ENCODE results near the gene CCDC167. TPM values are rescaled to one million over a fixed set of nuclear protein-coding genes. Genes with fewer than 3 reads are reported as not detected.
"Not testable (repeated sequence)": the region's sequence is repeated elsewhere in the genome, so short reads cannot be mapped to it uniquely, and the experiment has no call there.

The CCDC167 gene
- total RNA-seq, 2 experiments from 2014 or later, result 48.5 to 54.2 TPM

GRCh38 chr6:37500904-37501303 lies 1.2 kb upstream of the CCDC167 start:
- ATAC-seq (ENCODE audit: low read depth); H3K36me3 Mint-ChIP-seq; DNase-seq; H3K9me3 Mint-ChIP-seq; H3K27ac Mint-ChIP-seq; H3K4me3 Mint-ChIP-seq; H3K27me3 Mint-ChIP-seq: not testable (repeated sequence)
- POLR2A ChIA-PET, result interaction anchor here (2.2 to 11.2 kb wide), 2 partner anchors 14 to 67 kb away, joined by 17 to 182 read pairs; partner anchors contain the start of gene CMTR1
- H3K4me1 Mint-ChIP-seq, result peaks cover 56% of the 10 kb centered on the region

DNA sequence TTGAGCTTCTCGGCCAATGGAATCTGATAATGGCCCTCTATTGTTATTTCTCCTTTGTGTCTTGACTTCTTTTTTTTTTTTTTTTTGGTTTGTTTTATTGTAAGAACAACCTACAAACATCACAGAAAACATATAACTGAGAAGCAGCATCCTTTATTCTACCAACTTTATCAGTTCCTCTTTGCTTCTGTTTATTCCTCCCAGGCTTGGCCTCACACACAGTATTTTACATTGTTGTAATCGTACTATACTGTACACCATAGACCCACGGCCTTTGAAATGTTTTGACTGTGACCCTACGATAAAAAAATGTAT lies 558 bp upstream of the CCDC167 start:
- peaks cover 57% of the 10 kb centered on the region for H3K4me1 Mint-ChIP-seq
- peak overlapping the region; percentile 97 for H3K27ac Mint-ChIP-seq
- ATAC-seq (ENCODE audit: low read depth) (no peak), DNase-seq (no peak)
- no peaks in the 10 kb centered on the region for H3K27me3 Mint-ChIP-seq
- no peaks in the 10 kb centered on the region for H3K9me3 Mint-ChIP-seq
- POLR2A ChIA-PET, result interaction anchor here (1.2 to 11.2 kb wide), 2 partner anchors 15 to 67 kb away, joined by 3 to 182 read pairs; partner anchors contain the start of gene CMTR1
- H3K4me3 Mint-ChIP-seq, result peak overlapping the region; percentile 97
- H3K36me3 Mint-ChIP-seq, result peaks cover 9% of the 10 kb centered on the region

DNA sequence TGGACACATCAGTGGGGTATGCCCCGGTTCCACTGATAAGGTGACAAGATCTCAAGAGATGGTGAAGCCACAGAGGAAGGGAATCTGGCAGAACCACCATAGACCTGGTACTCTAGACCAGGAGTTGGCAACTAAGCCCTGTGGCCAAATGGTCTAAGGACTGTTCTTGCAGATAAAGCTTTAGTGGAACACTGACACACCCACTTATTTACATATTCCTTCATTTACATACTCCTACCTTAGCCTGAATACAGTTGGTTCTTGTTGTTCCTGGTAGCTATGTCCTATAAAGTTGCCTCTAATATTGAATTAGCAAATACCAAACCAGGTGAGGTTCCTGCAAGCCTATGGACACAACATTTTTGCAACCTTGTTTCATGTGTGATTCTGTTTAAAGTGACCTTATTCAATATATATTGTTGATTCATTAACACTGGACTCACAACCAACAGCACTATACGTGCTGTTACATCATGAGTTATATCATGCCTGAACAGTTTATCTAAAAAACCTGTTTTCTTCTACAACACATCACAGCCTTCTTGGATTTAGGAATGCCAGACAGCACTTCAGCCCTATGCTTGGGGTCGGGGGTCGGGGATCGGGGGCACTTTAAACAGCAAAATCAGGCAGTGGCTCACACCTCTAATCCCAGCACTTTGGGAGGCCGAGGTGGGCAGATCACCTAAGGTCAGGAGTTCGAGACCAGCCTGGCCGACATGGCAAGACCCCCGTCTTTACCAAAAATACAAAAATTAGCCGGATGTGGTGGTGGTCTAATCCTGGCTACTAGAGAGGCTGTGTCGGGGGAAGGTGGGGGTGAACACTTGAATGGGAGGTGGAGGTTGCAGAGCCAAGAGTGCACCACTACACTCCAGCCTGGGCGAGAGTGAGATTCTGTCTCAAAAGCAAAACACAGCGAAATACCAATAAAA lies 2.5 kb downstream of the CCDC167 start:
- no peaks in the 10 kb centered on the region for H3K27me3 Mint-ChIP-seq
- no peak for DNase-seq
- no peak overlapping the region for H3K27ac Mint-ChIP-seq
- peaks cover 39% of the 10 kb centered on the region for H3K4me1 Mint-ChIP-seq
- POLR2A ChIA-PET, result interaction anchor here (0.5 to 11.2 kb wide), 2 partner anchors 18 to 444 kb away, joined by 4 to 182 read pairs; no protein-coding TSS in a partner anchor
- no peaks in the 10 kb centered on the region for H3K9me3 Mint-ChIP-seq
- H3K4me3 Mint-ChIP-seq, result no peak overlapping the region
- peaks cover 12% of the 10 kb centered on the region for H3K36me3 Mint-ChIP-seq
- ATAC-seq (ENCODE audit: low read depth), result no peak

GRCh38 chr6:37495244-37495934 lies 4.3 kb downstream of the CCDC167 start:
- POLR2A ChIA-PET, result interaction anchor here (1.0 kb wide), 1 partner anchor 21 kb away, joined by 3 read pairs; no protein-coding TSS in a partner anchor
- H3K36me3 Mint-ChIP-seq, result peaks cover 12% of the 10 kb centered on the region
- H3K27me3 Mint-ChIP-seq, result no peaks in the 10 kb centered on the region
- H3K9me3 Mint-ChIP-seq, result no peaks in the 10 kb centered on the region
- no peak for ATAC-seq (ENCODE audit: low read depth)
- no peak for DNase-seq
- peaks cover 40% of the 10 kb centered on the region for H3K4me1 Mint-ChIP-seq
- H3K4me3 Mint-ChIP-seq, result no peak overlapping the region
- H3K27ac Mint-ChIP-seq, result no peak overlapping the region

DNA sequence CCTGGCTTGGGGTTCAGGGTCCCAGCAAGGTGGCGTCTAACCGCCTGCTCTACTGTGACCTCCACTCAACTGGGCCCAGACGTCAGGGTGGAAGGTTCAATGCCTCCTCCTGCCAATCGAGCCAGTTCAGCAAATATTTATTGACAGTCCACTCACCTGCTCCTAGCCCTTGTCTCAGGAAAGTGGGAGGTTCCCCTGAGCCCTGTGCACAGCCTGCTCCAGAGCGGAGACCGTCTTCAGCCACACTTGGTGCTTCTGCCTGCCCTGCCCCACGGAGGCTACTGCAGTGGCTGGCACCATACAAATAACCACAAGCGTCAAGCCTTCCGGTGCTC lies 6.1 kb downstream of the CCDC167 start:
- no peak for DNase-seq
- peaks cover 36% of the 10 kb centered on the region for H3K4me1 Mint-ChIP-seq
- H3K36me3 Mint-ChIP-seq, result peaks cover 8% of the 10 kb centered on the region
- no peak overlapping the region for H3K27ac Mint-ChIP-seq
- no peak overlapping the region for H3K4me3 Mint-ChIP-seq
- POLR2A ChIA-PET, result interaction anchor here (0.5 kb wide), 1 partner anchor 172 kb away, joined by 3 read pairs; no protein-coding TSS in a partner anchor
- no peaks in the 10 kb centered on the region for H3K9me3 Mint-ChIP-seq
- no peaks in the 10 kb centered on the region for H3K27me3 Mint-ChIP-seq
- ATAC-seq (ENCODE audit: low read depth), result no peak

DNA sequence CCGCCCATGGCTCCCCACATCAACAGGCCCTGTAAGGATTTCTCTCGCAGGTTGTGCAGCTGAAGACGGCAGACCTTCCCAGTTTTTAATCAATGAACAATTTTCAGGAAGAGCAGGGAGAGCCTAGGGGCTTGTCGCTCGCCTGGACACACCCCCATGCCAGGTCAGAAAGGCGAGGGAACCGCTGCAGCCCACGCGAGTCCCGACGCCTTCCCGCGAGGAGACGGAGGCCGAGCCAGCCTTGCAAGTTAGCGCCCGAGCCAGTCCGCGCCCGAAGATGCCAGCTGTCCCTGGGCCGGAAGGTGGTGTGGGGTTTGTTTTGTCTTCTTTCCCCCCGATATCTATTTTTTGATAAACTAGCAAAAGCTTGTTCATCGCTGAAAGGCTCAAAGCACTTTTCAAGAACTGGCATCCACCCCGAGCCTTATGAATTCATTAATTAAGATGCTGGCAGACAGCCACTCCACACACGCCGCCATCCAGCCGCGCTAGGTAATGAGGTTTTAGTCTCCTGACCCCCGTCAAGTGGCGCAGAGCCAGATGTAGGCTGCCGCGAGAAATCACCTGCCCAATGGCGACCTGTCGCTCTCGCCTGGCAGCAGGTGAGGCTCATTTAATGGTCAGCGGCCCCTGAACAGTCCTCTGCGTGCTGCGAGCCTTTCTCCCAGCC lies 6.6 kb downstream of the CCDC167 start:
- Mint-ChIP-seq H3K9me3 (no peaks in the 10 kb centered on the region), H3K27ac (no peak overlapping the region), H3K27me3 (no peaks in the 10 kb centered on the region), H3K4me1 (peaks cover 35% of the 10 kb centered on the region), H3K36me3 (peaks cover 6% of the 10 kb centered on the region), H3K4me3 (no peak overlapping the region)
- ATAC-seq (ENCODE audit: low read depth) (no peak), DNase-seq (no peak)
- POLR2A ChIA-PET, result interaction anchor here (0.5 to 2.8 kb wide), 4 partner anchors 9 to 173 kb away, joined by 3 to 15 read pairs (median 8); no protein-coding TSS in a partner anchor

DNA sequence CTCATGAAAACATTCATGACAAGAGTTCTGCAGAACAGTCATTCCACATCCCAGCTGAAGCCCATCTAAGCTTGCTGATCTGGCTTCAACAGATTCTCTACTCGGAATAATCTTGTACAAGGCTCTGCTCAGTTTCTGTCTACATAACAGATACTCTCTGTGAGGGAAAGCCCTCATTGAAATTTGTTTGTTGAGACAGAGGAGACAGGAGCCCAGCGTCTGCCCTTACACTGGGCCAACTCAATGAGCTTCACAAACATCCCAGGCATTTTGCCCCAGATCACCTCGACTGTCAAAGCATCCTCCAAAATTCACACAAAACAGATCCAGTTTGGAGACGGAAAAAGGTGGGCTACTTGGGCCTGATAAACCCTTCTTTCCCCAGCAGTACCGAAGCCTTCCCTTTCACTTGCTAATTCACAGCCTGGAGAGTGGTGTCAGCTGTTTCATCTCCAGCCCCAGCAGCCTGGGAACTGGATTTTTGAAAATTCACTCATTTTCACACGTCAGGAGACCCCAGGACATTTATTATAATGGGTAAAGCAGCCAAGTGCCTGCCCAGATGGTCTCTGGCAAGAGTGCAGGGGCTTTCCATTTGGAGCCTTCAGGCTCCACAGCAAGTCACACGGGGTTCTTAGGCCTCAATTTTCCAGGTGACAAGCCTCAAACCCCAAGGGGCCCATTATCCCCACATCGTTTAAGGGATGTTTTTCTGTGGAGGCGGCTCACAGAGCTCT lies 7.3 kb downstream of the CCDC167 start:
- no peak overlapping the region for H3K27ac Mint-ChIP-seq
- H3K36me3 Mint-ChIP-seq, result peaks cover 5% of the 10 kb centered on the region
- DNase-seq (no peak), ATAC-seq (ENCODE audit: low read depth) (no peak)
- POLR2A ChIA-PET, result interaction anchor here (0.6 to 2.8 kb wide), 5 partner anchors 10 to 139 kb away, joined by 3 to 15 read pairs (median 5); no protein-coding TSS in a partner anchor
- H3K27me3 Mint-ChIP-seq, result no peaks in the 10 kb centered on the region
- no peaks in the 10 kb centered on the region for H3K9me3 Mint-ChIP-seq
- H3K4me1 Mint-ChIP-seq, result peaks cover 31% of the 10 kb centered on the region
- H3K4me3 Mint-ChIP-seq, result no peak overlapping the region

DNA sequence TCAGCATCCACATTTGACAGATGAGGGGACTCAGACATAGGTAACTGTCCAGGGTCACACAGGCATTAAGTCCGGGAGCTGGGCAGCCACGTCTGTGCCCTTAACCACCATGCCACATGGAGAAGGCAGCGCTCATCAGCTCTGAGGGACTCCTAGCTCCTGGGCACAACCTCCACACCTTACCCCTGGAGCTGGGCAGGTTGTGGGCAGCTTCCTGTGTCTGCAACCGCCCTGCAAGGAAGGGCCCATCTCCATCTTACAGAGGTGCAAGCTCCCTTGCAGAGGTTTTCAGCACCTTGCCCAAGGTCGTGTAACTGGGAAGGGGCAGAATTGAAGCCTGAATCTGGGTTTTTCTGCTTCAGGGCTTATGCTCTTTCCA lies 7.9 kb downstream of the CCDC167 start:
- ATAC-seq (ENCODE audit: low read depth), result no peak
- H3K27me3 Mint-ChIP-seq, result no peaks in the 10 kb centered on the region
- no peak for DNase-seq
- peaks cover 5% of the 10 kb centered on the region for H3K36me3 Mint-ChIP-seq
- H3K4me1 Mint-ChIP-seq, result peaks cover 28% of the 10 kb centered on the region
- no peaks in the 10 kb centered on the region for H3K9me3 Mint-ChIP-seq
- no peak overlapping the region for H3K4me3 Mint-ChIP-seq
- no peak overlapping the region for H3K27ac Mint-ChIP-seq
- POLR2A ChIA-PET, result interaction anchor here (0.9 to 2.8 kb wide), 4 partner anchors 10 to 36 kb away, joined by 3 to 15 read pairs (median 6); no protein-coding TSS in a partner anchor

GRCh38 chr6:37491171-37491829 lies 8.4 kb downstream of the CCDC167 start:
- no peak overlapping the region for H3K27ac Mint-ChIP-seq
- no peak overlapping the region for H3K4me3 Mint-ChIP-seq
- POLR2A ChIA-PET, result interaction anchor here (0.9 to 2.8 kb wide), 4 partner anchors 11 to 36 kb away, joined by 3 to 15 read pairs (median 6); no protein-coding TSS in a partner anchor
- peak; percentile 24 for DNase-seq
- ATAC-seq (ENCODE audit: low read depth), result no peak
- no peaks in the 10 kb centered on the region for H3K27me3 Mint-ChIP-seq
- H3K4me1 Mint-ChIP-seq, result peaks cover 26% of the 10 kb centered on the region
- H3K9me3 Mint-ChIP-seq, result no peaks in the 10 kb centered on the region
- peaks cover 3% of the 10 kb centered on the region for H3K36me3 Mint-ChIP-seq

DNA sequence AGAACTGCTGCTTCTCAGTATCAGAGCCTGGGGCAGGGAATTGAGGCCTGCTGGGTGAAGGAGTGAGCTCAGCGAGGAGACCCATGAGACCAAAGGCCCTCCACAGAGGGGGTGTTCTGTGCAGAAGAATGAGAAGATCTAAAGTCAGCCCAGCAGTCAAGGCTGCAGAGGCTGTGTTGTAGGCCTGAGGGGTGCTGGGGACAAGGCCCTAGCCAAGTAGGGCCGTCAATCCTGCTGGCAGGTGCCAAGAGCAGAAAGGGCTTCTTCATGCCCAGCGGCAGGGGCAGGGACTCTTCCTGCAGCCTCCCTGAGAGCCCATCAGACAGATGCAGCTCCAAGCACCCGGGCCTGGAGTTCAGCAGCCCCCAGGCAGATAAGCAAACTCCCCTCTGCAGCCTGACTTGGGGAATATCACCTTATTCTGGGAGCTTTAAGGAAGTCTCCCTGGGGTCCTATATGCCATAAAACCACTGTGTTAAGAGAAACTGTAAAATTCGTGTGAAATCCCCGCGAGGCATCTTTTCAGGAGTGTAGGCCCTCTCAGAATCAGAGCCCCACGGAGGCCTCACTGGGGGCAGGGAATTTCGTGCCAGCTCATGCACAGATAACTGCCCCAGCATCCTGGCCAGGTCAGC lies 9.0 kb downstream of the CCDC167 start:
- Mint-ChIP-seq H3K36me3 (peaks cover 3% of the 10 kb centered on the region), H3K27me3 (no peaks in the 10 kb centered on the region), H3K4me3 (no peak overlapping the region), H3K4me1 (peaks cover 24% of the 10 kb centered on the region), H3K9me3 (no peaks in the 10 kb centered on the region), H3K27ac (peak overlapping the region; percentile 78)
- POLR2A ChIA-PET, result interaction anchor here (0.6 to 2.8 kb wide), 2 partner anchors 25 to 41 kb away, joined by 3 to 15 read pairs; no protein-coding TSS in a partner anchor
- ATAC-seq (ENCODE audit: low read depth), result no peak
- DNase-seq, result peak; percentile 25

GRCh38 chr6:37489697-37490336 lies 9.9 kb downstream of the CCDC167 start:
- Mint-ChIP-seq H3K9me3 (no peaks in the 10 kb centered on the region), H3K4me1 (peaks cover 22% of the 10 kb centered on the region), H3K27ac (peak overlapping the region; percentile 78), H3K27me3 (no peaks in the 10 kb centered on the region), H3K36me3 (no peaks in the 10 kb centered on the region), H3K4me3 (no peak overlapping the region)
- POLR2A ChIA-PET, result no interaction called here
- peak; percentile 34 for DNase-seq
- peak; percentile 48 for ATAC-seq (ENCODE audit: low read depth)
